22Rv1 (cell line): ENCODE measurements around the gene FOXP3.

ENCODE experiments used
- CTCF ChIP-seq: fragments of 450-650 bp; IDR thresholded peaks from 2 replicates; pipeline ENCODE4 v1.5.1; 2017; ENCODE audit warnings: mild to moderate bottlenecking
- ZFX ChIP-seq: fragments of 450-650 bp; IDR thresholded peaks from 2 replicates; pipeline ENCODE4 v1.6.1; 2017; ENCODE audit warnings: antibody characterized with exemption, borderline replicate concordance

DNA sequence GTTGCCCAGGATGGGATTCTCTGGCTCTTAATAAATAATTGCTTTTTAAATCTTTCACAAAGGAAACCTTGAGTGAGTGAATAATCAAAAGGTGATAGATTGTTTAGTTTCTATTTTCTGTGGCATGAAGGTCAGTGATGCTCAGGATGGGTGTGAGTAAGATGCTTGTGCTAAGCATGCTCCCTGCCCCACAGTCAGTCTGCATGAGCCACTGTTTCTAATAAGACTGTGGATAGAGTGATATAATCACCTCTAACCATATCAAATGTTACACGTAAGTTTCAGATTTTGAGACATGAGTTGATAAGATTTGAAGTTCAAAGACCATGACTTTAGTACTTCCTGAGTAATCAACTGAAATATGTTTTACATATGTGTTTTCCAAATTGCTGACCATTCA is 36.2 kb upstream of the FOXP3 start:
- TF ChIP-seq CTCF (no peak), ZFX (no peak)
